Islet precursor cell (in vitro differentiated cells): ENCODE data around the gene RBM12.
"Not testable (repeated sequence)": the region's sequence is repeated elsewhere in the genome, so short reads cannot be mapped to it uniquely, and the experiment has no call there.

Experiments
- DNase-seq: peaks from one replicate; pipeline ENCODE4 v3.0.0-alpha.2; 2018

Gene RBM12, protein sequence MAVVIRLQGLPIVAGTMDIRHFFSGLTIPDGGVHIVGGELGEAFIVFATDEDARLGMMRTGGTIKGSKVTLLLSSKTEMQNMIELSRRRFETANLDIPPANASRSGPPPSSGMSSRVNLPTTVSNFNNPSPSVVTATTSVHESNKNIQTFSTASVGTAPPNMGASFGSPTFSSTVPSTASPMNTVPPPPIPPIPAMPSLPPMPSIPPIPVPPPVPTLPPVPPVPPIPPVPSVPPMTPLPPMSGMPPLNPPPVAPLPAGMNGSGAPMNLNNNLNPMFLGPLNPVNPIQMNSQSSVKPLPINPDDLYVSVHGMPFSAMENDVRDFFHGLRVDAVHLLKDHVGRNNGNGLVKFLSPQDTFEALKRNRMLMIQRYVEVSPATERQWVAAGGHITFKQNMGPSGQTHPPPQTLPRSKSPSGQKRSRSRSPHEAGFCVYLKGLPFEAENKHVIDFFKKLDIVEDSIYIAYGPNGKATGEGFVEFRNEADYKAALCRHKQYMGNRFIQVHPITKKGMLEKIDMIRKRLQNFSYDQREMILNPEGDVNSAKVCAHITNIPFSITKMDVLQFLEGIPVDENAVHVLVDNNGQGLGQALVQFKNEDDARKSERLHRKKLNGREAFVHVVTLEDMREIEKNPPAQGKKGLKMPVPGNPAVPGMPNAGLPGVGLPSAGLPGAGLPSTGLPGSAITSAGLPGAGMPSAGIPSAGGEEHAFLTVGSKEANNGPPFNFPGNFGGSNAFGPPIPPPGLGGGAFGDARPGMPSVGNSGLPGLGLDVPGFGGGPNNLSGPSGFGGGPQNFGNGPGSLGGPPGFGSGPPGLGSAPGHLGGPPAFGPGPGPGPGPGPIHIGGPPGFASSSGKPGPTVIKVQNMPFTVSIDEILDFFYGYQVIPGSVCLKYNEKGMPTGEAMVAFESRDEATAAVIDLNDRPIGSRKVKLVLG

DNA sequence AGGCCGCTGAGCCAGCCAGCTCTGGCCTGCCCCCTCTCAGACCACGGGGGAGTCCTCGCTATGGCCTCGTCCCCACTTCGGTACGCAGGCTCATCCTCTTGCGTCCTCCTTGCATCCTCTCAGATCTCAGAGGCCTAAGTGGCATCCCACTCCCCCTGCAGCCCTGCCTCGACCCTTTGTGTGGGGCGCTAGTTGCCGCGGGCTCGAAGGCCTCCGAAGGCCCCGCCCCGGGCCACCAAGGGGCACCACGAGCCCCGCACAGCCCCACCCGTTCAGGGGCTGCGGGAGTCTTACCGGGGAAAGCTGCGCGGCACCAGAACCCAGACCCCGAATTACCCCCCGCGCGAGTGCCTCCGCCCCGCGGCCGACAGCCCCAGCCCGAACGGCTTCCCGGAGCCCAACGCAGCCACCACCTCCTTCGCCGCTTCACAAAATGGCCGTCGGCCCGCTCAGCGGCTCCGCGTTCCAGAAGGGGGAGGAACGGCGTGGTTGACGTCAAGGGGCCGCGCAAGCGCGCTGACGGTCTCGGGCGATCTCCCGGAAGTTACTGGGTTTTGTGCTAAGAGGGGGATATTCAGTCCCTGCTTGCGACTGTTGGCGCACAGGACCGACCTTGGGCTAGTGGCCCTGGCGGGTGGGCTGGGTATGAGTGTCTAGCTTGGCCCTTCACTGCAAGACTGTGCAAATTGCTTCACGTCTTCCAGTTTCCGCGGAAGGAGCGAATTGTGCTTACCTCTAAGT, at the start of gene RBM12, which contains the start of gene CPNE1:
RBM12 (minus strand) TSS at position 435 of the 741 bp plus-strand sequence. CDS start 9,578 bp downstream, outside the sequence.
CPNE1 (minus strand) TSS at position 435 of the 741 bp plus-strand sequence. CDS start 31,977 bp downstream, outside the sequence.
- DNase-seq: peak; percentile 97

DNA sequence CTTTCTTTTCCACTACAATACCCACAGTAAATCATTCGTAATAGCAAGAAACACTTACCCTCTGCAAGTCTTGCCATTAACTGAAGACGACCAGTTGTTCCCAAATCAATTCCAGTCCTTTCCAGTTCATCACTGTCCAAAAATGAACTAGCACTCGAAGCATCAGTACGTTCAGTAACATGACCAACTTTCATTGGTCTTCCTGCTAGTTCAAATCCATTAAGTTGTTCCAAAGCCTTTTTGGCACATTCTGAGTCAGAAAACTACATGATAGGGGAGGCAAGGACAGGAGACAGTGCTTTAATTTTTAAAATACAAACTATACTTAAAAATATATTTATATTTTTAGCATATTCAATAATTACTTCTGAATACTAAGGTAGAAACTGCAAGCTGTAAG, 49.4 kb upstream of the RBM12 start:
- DNase-seq: no peak

DNA sequence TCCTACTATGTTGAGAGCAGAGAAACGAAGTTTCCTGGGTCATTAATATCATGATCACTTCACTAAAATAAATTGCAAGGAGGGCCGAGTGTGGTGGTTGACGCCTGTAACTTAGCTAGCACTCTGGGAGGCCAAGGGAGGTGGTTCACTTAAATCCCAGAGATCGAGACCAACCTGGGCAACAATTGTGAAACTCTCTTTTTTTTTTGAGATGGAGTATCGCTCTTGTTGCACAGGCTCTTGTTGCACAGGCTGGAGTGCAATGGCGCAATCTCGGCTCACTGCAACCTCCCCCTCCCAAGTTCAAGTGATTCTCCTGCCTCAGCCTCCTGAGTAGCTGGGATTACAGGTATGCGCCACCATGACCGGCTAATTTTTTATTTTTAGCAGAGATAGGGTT, 48.4 kb upstream of the RBM12 start:
- DNase-seq: not testable (repeated sequence)

DNA sequence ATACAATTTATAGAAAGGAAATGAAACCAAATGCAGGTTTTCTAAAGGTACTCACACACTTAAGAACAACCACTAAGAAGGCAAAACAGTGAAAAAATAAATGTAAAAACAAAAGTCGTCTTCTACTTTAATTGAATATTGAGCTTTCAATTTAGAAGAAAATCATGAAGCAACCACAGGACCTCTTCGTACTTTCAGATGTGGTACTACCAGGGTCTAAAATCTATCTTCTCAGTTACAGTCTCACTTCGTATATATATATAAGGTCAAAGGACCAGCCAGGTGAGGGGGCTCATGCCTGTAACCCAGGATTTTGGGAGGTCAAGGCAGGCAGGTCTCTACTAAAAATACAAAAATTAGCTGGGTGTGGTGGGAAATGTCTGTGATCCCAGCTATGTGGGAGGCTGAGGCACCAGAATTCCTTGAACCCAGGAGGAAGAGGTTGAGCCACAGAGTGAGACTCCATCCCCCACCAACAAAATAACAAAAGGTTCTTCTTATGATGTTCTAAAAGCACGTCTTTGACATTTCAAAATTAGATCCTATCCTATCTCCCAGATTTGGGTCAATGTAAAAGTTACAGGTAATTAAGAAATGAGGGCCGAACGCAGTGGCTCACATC, 47.0 kb upstream of the RBM12 start:
- no peak for DNase-seq

DNA sequence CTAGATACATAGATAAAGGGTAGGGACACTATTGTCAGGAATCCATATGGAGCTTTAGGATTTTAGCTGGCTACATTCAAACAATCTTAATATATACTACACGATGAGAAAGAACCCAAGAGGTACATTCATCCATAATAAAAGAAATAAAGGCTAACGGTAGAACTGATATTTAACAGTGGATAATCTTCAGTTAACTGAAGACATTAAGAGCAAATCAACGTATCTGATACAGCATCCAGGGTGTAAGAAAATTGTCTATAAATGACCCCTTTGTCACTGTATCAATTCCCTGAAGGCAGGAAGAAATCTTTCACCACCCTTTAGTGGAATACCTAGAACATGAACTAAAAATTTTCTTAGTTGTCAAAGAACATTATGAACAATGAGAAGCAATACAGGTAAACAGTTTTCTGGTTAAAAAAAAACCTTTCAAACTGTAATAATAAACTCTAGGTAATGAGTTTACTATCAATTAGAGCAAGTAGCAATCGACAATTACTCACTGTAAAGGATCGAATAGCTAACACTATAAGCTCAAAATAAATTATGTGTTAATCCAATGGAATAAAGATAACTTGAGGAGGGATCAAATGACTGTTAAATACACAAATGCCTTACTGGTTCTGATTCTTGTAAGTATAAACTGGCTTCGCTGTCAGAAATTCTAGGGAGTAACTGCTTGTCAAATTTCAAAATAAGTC, 46.3 kb upstream of the RBM12 start:
- no peak for DNase-seq

DNA sequence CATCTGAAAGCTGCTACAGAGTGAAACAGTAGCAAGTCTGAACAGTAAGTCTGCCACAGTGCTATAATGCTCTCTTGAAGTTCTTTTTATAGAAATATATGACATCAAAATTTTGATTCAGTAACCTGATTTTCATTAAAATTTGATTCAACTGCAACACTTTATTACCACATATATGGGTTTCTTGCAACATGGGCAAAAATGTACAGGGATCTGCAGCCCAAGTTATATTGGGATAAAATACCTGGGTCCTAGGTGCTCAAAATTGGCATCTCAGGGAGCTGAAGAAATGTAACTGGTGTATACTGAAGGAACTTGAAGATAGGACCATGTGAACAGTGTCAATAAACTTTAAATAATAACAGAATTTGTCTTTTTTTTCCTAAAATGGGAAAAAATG, 45.3 kb upstream of the RBM12 start:
- no peak for DNase-seq

DNA sequence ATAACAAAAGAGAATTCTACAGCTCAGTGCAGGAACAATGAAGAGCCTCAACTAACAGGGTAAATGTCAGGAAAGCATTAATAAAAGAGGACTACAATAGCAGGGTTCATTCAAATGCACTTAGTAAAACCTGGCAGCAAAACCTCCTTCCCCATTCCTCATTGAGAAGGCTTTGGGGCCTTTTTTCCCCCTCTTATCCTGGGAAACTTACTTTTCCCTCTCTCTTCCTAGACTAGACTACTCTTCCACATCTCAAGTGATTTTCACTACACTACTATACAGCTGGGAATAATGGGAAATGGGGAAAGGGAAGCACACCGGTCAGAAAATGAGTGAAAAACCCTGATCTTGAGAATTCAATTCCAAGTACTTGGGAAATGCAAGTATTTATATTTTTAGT, 44.6 kb upstream of the RBM12 start:
- DNase-seq: no peak

DNA sequence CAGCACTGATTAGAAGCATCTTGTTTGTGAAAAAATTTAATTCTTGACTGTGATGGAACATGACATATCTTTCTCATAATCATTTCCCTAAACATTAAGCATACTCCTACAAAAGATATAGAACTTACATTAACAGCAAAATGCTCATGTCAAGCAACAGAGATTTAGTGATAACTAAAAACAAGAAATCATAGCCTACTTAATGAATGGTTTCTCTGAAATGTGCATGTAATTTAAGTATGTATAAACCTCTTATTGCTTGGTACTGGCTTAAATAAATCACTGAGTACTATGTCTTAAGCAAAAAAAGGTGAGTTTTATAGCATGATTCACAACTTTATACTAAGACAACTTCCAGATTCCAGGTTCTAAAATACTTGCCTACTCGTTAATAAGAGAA, 43.8 kb upstream of the RBM12 start:
- no peak for DNase-seq

DNA sequence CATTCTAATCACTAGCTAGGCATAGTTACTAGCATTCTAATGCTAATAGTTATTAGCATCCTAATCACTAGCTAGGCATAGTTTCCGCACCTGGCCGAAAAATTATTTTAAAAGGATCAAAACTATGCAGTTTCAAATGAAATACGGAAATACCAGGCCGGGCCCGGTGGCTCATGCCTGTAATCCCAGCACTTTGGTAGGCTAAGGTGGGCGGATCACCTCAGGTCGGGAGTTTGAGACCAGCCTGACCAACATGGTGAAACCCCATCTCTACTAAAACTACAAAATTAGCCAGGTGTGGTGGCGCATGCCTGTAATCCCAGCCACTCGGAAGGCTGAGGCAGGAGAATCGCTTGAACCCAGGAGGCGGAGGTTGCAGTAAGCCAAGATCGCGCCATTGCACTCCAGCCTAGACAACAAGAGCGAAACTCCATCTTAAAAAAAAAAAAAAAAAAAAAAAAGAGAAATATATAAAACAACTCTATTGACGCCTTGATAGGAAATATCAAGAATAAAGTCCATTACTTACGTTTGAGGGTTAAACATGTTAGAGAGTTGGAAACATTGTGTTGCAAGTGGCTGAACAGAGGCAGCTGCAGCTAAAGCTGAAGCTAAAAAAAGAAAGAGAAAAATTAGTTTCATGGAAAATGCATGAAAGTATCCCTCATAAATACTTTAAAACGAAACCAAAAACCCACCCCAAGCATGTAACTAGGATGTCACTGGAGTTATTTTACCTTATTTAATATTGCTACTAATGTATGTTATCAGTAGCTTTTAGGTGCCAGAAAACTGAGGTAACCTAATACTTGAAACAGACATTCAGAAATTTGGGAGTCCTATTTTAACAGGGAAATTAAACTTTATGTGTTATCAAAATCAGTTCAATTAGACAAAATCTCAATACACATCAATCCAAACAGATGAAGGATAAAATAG, 42.2 kb upstream of the RBM12 start:
- not testable (repeated sequence) for DNase-seq

DNA sequence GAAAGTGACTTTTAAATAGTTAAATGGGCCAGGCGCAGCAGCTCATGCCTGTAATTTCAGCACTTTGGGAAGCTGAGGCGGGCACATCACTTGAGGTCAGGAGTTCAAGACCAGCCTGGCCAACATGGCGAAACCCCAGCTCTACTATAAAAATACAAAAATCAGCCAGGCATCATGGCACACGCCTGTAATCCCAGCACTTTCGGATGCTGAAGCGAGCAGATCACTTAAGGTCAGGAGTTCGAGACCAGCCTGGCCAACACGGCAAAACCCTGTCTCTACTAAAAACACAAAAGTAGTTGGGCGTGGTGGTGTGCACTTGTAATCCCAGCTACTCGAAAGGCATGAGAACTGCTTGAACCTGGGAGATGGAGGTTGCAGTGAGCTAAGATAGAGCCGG, 41.2 kb upstream of the RBM12 start:
- not testable (repeated sequence) for DNase-seq

DNA sequence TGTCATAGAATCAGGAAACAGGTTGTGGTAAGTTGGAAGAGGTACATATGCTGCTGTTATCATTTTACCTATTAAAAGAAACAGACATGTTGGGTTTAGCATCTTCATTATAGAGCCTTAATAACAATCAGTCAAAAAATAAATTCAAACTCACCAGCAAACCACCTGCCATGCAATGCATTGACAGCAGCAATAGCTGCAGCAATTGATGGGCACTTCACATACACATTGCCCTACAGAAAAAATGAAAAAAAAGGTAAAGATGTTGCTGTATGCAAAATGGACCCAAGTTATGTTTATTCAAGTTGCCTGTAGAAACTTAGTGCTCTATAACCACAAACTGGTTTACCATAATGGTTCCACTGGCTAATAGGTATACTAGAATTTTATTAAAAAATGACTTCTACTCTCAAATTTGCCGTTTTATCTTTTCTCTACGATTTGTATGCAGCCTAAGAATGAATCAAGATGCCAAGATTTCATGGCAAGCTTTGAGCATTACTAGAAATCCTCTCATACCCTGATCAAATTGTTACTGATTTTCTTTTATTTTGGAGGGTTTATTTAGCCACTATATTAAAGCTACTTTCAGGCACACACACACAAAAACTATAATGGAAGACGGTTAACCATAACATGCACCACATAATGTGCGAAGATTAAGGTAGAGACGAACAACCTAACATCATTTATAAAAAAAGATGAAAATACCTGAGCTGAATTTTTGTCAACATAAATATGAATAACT, 40.0 kb upstream of the RBM12 start:
- DNase-seq: no peak

DNA sequence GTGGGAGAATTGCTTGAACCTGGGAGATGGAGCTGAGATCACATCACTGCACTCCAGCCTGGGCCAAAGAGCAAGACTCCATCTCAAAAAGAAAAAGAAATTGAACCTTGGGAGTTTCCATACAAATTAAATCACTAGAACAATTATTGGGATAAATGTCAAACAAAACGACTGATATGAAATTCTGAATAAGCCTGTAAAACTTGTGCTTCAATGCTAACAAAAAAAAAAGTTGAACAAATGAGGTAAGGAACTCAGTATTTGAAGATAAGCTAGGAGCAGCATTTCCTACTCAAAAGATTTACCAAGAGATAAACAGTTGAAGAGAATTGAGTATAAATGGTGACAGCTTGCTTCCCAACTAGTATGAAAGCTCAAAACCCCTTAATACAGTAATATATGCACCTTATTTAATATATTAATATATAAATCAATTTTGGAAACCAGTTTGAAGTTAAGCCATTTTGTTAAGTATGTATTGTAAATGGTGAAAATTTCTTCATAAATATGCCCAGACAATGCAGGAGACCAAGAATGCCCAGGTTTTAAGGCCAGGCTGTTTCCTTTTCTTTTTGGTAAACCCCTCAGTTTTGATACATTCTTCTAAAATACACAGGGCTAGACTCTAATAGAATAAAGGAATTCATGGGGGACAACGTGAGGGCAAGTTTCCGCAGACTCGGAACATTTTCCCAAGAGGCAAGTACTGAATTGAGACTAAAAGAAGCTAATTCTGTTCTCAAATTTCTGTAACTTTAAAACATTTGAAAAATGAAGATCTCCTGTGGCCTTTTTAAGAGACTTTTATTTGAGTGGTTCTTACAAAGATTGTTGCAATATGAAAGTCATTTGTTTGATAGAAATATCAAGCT, 38.4 kb upstream of the RBM12 start:
- no peak for DNase-seq

DNA sequence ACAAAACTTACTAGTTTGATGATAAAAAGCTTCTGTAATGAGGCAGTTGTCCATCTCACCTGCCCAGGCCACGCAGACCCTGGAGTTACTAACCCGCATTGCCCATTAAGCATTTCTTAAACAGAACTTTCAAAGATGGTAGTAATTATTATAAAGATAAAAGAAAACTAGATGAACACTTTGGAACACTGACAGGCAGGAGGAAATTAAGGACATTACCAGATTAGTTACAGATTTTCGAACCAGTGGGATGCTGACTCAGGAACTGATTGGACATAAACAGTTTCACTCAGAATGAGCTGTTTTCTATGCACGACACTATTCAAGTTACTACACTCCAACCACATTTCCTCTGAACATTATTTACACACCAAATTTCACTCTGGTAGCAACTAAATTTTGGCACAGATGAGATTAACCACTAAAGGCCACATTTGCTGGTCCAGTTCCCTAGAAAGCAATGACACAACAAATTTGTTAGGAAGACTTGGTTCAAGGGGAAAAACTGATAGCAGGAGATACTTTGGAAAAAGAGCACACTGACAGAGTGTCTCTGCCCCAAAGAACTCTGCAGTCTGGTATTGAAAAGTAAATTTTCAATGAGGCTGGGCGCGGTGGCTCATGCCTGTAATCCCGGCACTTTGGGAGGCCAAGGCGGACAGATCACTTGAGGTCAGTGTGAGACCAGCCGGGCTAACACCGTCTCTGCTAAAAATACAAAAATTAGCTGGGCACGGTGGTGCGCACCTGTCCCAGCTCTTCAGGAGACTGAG, 37.5 kb upstream of the RBM12 start:
- DNase-seq: no peak

DNA sequence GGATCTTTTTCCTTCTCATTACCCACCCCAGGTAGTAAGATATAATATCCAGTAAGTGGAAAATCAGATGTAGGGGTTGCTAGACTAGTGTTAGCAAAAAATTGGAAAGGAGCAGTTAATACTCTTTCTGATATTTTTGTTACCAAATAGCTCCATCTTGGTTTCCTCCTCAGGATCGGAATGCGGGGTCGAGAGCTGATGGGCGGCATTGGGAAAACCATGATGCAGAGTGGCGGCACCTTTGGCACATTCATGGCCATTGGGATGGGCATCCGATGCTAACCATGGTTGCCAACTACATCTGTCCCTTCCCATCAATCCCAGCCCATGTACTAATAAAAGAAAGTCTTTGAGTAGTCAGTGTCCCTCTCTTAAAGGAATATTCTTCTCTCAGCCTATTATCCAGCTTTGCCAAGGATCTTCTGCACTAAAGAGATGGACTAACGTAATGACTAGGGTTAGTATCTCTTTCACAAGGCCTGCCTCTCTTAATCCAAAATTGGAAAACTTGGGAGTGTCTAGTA, 36.0 kb upstream of the RBM12 start:
- no peak for DNase-seq

DNA sequence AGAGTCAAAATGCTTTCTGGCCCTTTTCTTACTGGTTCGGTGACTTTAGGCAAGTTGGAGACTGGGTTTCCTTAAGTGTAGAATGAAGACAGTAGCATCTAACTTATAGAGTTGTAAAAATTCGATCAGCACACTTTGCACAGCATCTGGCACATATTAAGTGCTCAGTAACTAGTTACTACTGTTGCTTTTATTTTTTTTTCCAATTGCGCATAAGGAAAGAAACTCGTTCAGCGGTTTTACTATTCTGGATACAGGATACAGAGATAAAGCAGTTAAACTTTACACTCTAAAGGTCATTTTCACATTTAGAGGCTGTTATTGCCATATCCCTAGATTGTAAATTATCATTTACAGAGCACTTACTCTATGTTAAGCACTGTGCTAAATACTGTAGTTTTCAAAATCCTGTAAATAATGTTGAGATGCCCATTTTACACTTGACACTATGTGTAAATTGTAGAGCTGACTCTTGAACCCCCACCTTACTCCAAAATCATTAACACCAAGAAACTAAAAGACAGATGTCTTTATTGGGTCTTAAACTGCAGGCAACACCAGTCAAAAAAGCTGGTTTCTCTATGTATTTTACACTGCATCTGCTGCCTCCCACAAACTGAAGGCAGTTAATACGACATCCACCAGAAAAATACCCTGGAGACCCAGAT, 35.4 kb upstream of the RBM12 start:
- no peak for DNase-seq

DNA sequence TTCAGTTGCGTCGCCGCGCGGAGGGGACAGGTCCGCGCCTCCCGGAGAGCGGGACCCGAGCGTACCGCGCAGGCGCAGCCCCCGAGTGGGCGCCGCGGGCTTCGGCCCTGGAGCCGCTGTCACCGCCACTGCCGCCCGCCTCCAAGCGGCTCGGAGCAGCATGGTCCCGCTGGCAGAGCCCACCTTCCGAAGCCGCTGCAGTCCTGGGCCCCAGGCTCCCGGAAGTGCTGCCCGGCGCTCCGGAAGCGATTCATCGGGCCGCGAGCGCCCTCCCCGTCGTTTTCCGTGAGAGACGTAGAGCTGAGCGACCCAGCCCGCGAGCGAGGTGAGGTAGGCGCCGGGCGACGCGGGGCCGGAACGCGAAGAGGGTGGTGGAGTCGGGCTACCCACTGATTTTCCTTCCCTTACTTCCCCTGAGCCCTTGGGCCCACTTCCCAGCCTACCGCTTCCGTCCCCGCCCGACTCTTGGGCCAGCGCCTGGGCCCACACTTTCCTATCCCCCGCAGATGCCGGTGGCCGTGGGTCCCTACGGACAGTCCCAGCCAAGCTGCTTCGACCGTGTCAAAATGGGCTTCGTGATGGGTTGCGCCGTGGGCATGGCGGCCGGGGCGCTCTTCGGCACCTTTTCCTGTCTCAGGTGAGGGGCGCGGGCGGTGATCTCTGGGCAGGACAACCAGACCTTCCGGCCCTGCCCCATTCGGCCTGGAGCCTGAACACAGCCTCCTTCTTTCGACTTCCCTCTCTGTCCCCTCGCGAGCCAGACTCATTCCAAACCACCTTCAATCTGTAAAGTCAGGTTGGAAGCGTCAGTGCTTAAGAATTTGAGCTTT, 34.6 kb upstream of the RBM12 start, which contains the start of the genes NFS1 and ROMO1:
NFS1 (minus strand) TSS at position 226 of the 830 bp plus-strand sequence; CDS start at position 162, 64 bp downstream.
ROMO1 (plus strand) TSS at position 279 of the 830 bp plus-strand sequence; CDS start at position 507, 228 bp downstream.
- peak; percentile 95 for DNase-seq
